Measurements from ENCODE around the gene ZC2HC1B. TPM values are rescaled to one million over a fixed set of nuclear protein-coding genes. Genes with fewer than 3 reads are reported as not detected.
A peak's percentile ranks its signal among the peaks of the same experiment; 100 is the strongest.

ZC2HC1B gene
- total and polyA plus RNA-seq, 2 of the 8 experiments (the other 6 are each of a cell fraction or from before 2014, with no cell fraction given), result not detected

GRCh38 chr6:143844006-143844405 is 20.3 kb upstream of the ZC2HC1B start:
- Histone ChIP-seq H4K91ac (replicated peaks; ENCODE audit: insufficient read length, low read length) (no peak overlapping the region), H3K36me3 (ENCODE audit: control insufficient read depth in 2 of 4, insufficient read depth in 4 of 4, low read length in 3 of 4) (peaks cover 18 to 47% (median 33%) of the 10 kb centered on the region in 4 experiments), H4K8ac (ENCODE audit: extremely low read depth, insufficient read depth, low read length) (no peak overlapping the region), H3K56ac (replicated peaks; ENCODE audit: insufficient read length, low read depth, low read length) (no peak overlapping the region), H4K5ac (ENCODE audit: insufficient read length, low read depth, low read length) (no peak overlapping the region), H2BK15ac (ENCODE audit: low read length) (no peak overlapping the region), H3K27ac (ENCODE audit: low read depth, low read length) (no peak overlapping the region; the same call in 1 of the 2 replicates), H3K4me1 (replicated peaks in 1 of 4; ENCODE audit: control insufficient read depth in 3 of 4, insufficient read depth in 4 of 4, low read length in 3 of 4) (0 out of 7 replicates have a peak, but pooled peaks cover 0 to 2% (median 0%) of the 10 kb centered on the region in 4 experiments), H2BK20ac (ENCODE audit: low read length) (no peak overlapping the region), H3K27me3 (replicated peaks in 1 of 4; ENCODE audit: control insufficient read depth in 3 of 4, extremely low read depth in 1 of 4, insufficient read depth in 3 of 4, low read length in 3 of 4) (no peaks in the 10 kb centered on the region; a peak in 1 of 7 replicates), H3K4me3 (ENCODE audit: extremely low read depth in 1 of 4, insufficient read depth in 2 of 4, low read depth in 3 of 4, low read length in 4 of 4) (peak overlapping the region; percentile 80 to 97 (median 96)), H2BK12ac (ENCODE audit: low read depth, low read length) (no peak overlapping the region), H2BK120ac (replicated peaks; ENCODE audit: low read depth, low read length) (no peak overlapping the region), H4K20me1 (replicated peaks in 1 of 2; ENCODE audit: control insufficient read depth in 1 of 2, insufficient read depth in 2 of 2, low read length in 2 of 2) (peaks cover 0 to 1% of the 10 kb centered on the region in 2 experiments), H3K23me2 (ENCODE audit: low read depth, low read length) (no peaks in the 10 kb centered on the region; the same call in 1 of the 2 replicates), H3K9me3 (ENCODE audit: insufficient read depth in 2 of 2, low read depth in 1 of 2, low read length in 1 of 2) (no peaks in the 10 kb centered on the region), H3K4me2 (ENCODE audit: insufficient read depth in 1 of 2, low read depth in 2 of 2, low read length in 2 of 2) (peak overlapping the region; percentile 82 to 85), H3K4ac (replicated peaks; ENCODE audit: insufficient read length, low read depth, low read length) (no peak overlapping the region), H3K18ac (ENCODE audit: extremely low read depth, low read length) (no peak overlapping the region), H2AFZ (ENCODE audit: low read length) (no peak overlapping the region), H3K79me1 (ENCODE audit: low read depth, low read length) (peaks cover 8% of the 10 kb centered on the region), H3K79me2 (ENCODE audit: control insufficient read depth in 1 of 2, insufficient read depth in 2 of 2, low read length in 2 of 2) (peaks cover 5 to 45% of the 10 kb centered on the region in 2 experiments; a peak in 3 of 4 replicates), H2AK5ac (ENCODE audit: low read depth, low read length) (no peak overlapping the region), H3K9ac (replicated peaks in 1 of 4; ENCODE audit: extremely low read depth in 1 of 4, low read depth in 3 of 4, low read length in 3 of 4) (peak overlapping the region in 3 of 4 experiments; percentile 91 to 96 (median 95); a peak in 6 of 7 replicates), H3K23ac (ENCODE audit: insufficient read length) (no peak overlapping the region), H2BK5ac (ENCODE audit: low read depth, low read length) (no peak overlapping the region), H3K14ac (ENCODE audit: insufficient read length) (no peak overlapping the region)
- TF ChIP-seq SP1 (IDR thresholded peaks at IDR 0.05; ENCODE audit: low read depth, low read length) (no peak), TBP (IDR thresholded peaks at IDR 0.05; ENCODE audit: low read depth, low read length) (no peak), NRF1 (IDR thresholded peaks at IDR 0.05; ENCODE audit: low read depth, low read length) (no peak), PHF8 (conservative IDR thresholded peaks at IDR 0.05; ENCODE audit: low read depth, low read length) (no peak), POLR2A (IDR thresholded peaks at IDR 0.05; ENCODE audit: control extremely low read depth in 1 of 2, low read depth in 2 of 2, low read length in 2 of 2) (no peak), HDAC6 (IDR thresholded peaks at IDR 0.05; ENCODE audit: low read depth, low read length) (no peak), MAFK (IDR thresholded peaks at IDR 0.05; ENCODE audit: low read depth, low read length) (no peak), CREB1 (IDR thresholded peaks at IDR 0.05) (no peak), EZH2 (IDR thresholded peaks at IDR 0.05; ENCODE audit: low read depth, low read length, severe bottlenecking) (no peak), BACH1 (IDR thresholded peaks at IDR 0.05; ENCODE audit: low read length) (no peak), JUN (IDR thresholded peaks at IDR 0.05; ENCODE audit: low read depth, low read length) (no peak)
- ChIA-PET CTCF (ENCODE audit: partially characterized antibody) (interaction anchor here (0.6 to 4.4 kb wide), 6 partner anchors 54 to 268 kb away, joined by 3 to 22 read pairs (median 4); no protein-coding TSS in a partner anchor), POLR2A (ENCODE audit: partially characterized antibody) (interaction anchor here (0.6 to 3.6 kb wide), 21 partner anchors 8 to 332 kb away, joined by 3 to 20 read pairs (median 5); partner anchors contain the start of gene ZC2HC1B)
- no peak for FAIRE-seq
- DNase-seq (ENCODE audit: low read depth in 1 of 2, low spot score in 2 of 2), result no peak
- WGBS, 2 experiments (ENCODE audit: extremely low coverage in 1 of 2, insufficient coverage in 1 of 2, insufficient read length in 1 of 2, insufficient replicate concordance in 2 of 2, low coverage in 1 of 2, low lambda C conversion rate in 2 of 2, missing lambda C conversion rate in 1 of 2), result 36% methylated on average over 4 of the region's 4 CpGs; no CpG with 5 or more reads in 1 of the 2 experiments
